DMS79 treated with DMSO at 0.1 percent for 48 hours (cell line): ENCODE data around the gene NRG2.
A peak's percentile ranks its signal among the peaks of the same experiment; 100 is the strongest.

Source experiments
- DNase-seq: peaks from one replicate; lab custom pipeline; 2025; lab: John Stamatoyannopoulos, UW

Gene NRG2

DNA sequence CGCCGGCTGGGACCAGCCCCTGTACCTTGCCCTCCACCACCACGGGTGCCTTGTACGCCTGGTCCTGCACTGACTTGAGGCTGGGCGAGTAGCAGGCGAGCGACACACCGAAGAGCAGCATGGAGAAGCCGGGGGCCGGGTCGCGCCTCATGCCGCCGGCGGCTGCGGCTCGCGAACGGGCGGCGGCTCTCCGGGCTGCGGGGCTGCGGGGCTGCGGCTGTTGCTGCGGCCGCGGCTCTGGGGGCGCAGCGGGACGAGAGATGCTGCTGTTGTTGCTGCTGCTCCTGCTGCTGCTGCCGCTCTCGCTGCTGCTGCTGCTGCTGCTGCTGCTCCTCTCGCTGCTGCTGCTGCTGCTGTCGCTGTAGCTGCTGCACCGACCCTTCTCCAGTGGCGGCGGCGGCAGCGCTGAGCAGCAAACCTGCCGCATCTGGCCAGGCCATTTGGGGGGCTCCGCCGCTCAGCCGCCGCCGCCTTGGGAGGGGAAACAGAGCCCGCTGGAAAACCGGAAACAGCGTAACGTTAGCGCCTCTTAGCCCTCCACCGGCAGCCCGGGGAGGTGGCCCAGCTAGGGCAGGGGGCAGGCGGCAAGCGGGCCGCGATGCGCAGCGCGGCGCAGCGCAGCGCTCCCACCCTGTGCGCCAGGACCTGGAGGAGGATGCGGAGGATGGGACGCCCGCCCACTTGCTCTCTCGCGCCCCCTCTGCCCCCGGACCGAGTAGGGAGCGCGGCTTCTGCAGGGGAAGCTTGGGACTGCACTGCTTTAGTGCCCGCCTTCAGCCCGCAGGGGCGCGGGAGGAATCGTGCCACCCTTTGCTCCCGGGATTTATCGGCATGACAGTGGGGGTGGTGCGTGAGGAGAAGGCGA lies at the start of gene NRG2:
NRG2 (minus strand) TSS at position 657 of the 865 bp plus-strand sequence.
- DNase-seq: peak; percentile 2

GRCh38 chr5:140090251-140090650 lies 47.2 kb upstream of the NRG2 start:
- DNase-seq: no peak

GRCh38 chr5:140084541-140084940 lies 41.4 kb upstream of the NRG2 start:
- DNase-seq: no peak

GRCh38 chr5:140083650-140084049 lies 40.6 kb upstream of the NRG2 start:
- no peak for DNase-seq

DNA sequence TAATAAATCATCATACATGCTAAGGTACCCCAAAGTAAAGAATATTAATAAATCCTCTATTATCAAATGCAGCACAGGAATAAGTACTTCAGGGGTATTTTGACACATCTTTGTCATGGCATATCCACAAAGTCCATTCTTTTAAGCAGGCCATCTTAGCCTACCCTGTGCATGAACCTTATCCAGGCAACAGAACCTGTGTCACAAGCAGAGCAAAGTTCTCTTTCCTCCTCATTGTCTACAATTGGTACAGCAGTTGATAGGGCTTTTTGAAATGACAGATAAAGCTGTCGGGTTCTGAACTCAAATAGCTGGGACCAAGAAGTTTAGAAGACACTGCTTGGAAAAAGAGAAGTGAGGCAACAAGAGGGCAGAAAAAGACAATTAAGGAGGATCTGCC lies 40.0 kb upstream of the NRG2 start:
- DNase-seq: no peak

DNA sequence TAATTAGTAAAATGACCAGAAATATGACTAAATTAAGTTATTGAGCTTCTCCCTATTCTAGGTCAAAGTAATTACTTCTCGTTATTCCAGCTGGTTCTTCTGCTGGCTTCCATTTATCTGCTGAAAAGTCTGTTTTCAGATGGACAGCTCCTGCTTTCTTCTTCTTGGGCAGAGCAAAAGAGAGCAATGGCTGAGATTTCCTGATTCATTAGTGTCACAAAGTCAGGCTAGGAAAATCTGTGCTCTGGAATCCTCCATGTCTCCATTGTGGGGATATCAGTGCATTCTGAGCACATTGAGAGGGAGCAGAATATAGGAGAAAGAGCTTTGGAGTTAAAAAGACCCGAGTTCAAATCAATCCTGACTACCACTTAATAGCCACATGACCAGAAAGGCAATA lies 33.7 kb upstream of the NRG2 start:
- DNase-seq: no peak

- no peak for DNase-seq
Observed at GRCh38 chr5:140076142-140076541, 33.0 kb upstream of the NRG2 start.

DNA sequence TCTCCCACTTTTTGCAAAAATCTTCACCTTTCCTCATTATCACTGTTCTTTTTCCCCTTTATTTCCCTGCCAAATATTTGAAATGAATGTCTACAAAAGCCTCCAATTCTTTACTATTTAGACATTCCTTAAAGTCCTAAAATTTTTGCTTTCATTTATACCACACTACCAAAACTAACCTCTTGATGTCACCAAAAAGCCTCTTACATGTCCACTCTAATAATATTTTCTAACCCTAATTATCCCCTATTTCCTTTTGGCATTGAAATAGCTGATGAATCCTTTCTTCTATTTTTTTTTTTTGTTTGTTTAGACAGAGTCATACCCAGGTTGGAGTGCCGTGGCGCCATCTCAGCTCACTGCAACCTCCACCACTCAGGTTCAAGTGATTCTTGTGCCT lies 32.3 kb upstream of the NRG2 start:
- DNase-seq: no peak

DNA sequence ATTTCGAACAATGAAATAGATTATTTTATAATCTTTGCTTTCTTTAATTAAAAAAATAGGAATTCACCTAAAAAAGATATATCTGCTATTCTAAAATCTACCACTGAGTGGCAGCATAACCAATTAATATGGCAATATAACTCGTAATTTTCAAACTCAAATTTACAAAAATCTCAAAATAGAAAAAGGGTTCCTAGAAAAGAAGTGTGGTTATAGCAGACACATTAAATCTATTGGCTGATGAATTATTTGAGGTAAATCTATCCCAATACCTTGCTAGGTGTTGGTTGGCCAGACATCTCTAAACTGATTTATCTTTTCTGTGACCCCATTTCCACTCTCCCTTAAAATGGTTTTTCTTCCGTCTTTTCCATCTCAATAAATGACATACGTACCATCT lies 30.2 kb upstream of the NRG2 start:
- DNase-seq: peak; percentile 1

DNA sequence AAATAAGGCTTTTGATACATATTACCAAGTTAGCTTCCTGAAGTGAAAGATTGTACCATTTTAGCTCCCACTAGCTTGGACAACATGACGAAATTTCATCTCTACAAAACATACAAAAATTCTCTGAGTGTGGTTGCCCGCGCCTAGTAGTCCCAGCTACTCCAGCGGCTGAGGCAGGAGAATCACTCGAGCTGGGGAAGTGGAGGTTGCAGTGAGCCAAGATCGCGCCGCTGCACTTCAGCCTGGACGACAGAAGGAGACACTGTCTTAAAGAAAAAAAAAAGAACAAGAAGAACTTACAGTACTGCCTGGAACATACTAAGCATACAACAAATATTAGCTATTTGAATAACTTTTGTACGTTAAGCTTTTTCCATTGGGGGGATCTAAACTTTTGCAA lies 29.7 kb upstream of the NRG2 start:
- no peak for DNase-seq

GRCh38 chr5:140060816-140061215 lies 17.7 kb upstream of the NRG2 start:
- DNase-seq: no peak

- DNase-seq: no peak
Observed at GRCh38 chr5:140058212-140058932, 15.3 kb upstream of the NRG2 start.

GRCh38 chr5:140056880-140057279 lies 13.8 kb upstream of the NRG2 start:
- no peak for DNase-seq

- DNase-seq: no peak
Observed at GRCh38 chr5:140055152-140055551, 12.1 kb upstream of the NRG2 start.

DNA sequence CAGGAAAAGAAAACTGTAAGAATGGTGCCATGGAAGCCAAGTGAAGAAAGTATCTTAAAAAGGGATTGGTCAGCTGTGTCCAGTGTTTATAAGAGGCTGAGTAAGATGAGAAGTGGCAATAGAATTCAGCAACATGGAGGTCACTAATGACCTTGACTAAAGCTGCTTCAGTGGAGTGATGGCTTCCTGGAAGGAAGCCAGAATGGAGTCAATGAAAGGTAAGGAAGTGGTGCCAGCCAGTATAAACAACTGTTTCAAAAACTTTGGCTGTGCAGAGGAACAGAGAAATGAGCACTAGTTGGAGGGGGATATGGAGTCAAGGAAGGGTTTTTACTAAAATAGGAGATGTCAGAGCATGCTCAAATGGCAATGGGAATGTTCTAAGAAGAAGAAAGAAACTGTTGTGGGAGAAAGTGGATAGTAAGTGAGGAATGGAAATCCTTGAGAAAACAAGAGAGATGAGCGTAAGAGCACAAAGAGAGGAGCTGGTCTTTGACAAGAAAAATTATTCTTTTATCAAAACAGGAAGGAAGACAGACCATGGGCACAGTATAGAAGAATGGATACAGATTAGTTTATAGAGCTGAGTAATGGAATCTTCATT lies 11.1 kb upstream of the NRG2 start:
- peak; percentile 1 for DNase-seq

- DNase-seq: no peak
Observed at GRCh38 chr5:140051950-140052349, 8.9 kb upstream of the NRG2 start.

GRCh38 chr5:140049713-140050112 lies 6.6 kb upstream of the NRG2 start:
- no peak for DNase-seq

DNA sequence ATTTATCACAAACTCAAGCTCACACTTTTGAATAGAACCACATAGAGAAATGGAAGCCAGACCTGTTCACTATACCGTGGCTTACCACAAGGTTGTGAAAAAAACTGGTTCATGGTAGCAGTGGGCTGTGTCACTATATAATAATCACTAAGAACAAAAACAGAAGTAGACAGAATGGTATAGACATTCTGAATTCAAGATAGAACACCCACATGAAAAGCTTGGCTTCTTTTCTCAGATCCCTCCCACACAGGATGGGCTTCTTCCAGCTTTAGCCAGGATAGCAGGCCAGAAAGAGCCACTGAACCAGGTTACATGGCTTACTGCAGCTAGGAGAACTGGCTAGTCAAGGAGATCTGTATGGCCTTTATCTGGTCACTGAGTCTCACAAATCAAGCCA lies 6.1 kb upstream of the NRG2 start:
- no peak for DNase-seq

- no peak for DNase-seq
Observed at GRCh38 chr5:140044041-140044440, 942 bp upstream of the NRG2 start.

GRCh38 chr5:140043508-140043872 lies 391 bp upstream of the NRG2 start:
- DNase-seq: peak; percentile 12

- DNase-seq: no peak
Observed at GRCh38 chr5:140042393-140042642, 781 bp downstream of the NRG2 start.

DNA sequence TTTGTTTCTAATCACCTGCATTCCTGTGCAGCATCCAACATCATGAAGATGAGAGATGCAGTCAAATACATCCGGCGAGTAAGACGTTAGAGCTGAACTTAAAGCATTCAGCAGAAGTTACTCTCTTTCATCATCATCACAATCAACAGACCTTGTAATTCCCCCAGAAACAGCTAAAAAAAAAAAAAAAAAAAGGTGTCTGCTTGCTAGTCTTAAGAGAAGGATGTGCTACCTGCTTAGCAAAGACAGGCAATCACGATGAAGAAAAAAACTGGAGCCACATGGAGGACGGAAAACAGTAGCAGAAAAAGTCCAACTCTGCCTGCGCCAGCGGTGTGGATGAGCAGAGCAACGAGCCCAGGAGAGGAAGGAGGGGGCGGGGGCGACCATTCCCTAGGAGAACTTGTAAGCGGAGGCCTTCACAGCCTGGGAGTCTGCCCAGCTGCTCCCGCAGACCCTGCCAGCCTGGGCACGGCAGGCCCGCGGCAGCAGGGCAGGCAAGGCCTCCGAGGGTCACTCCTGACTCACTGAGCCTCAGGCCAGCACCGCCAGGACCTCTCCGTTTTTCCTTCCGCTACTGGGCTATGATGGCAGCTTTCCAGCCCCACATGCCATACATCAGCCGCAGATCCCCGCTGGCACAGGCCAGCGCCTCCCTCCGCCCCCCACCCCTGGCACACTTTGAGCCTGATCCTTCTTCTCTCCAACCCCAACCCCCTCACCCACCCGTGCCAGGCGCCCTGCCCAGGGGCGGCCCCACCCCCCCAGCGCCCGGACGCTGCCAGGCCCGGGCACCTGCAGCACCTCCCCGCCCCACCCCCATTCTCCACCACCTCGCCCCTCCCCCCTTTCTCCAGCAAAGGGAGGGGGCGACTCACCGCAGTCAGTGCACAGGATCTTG lies 1.4 kb downstream of the NRG2 start:
- DNase-seq: peak; percentile 2
